MCF 10A (cell line): ENCODE measurements around the gene HLA-DPB1. TPM values are rescaled to one million over a fixed set of nuclear protein-coding genes. Genes with fewer than 3 reads are reported as not detected.

Source experiments
- BruUV-seq: library from RNA; stranded (reverse); fragments of 400-500 nt; replicated peaks from 2 replicates; lab custom pipeline; 2021; lab: Mats Ljungman, UMichigan
- CTCF ChIA-PET: fragments of 300-600 bp; sonication (Branson Sonifier 250); formaldehyde crosslinking; extraction: SDS; loops from one replicate; lab custom pipeline; 2021; ENCODE audit warnings: antibody characterized with exemption, inconsistent platforms; lab: Yijun Ruan, JAX
- POLR2A ChIA-PET: fragments of 300-600, 350-650 bp; sonication (Branson Sonifier 250); formaldehyde crosslinking; extraction: SDS; loops from one replicate; lab custom pipeline; 2020; ENCODE audit warnings: antibody characterized with exemption, inconsistent platforms; lab: Yijun Ruan, JAX
- DNase-seq: peaks from one replicate; pipeline ENCODE4 v3.0.0-alpha.2; 2018; ENCODE audit not compliant: unreplicated experiment
- H3K27ac Mint-ChIP-seq: one replicate; pipeline ENCODE4 v1.8.0; 2022; ENCODE audit warnings: mild to moderate bottlenecking, low read depth, mixed read lengths; ENCODE audit not compliant: unreplicated experiment
- H3K27me3 Mint-ChIP-seq: one replicate; pipeline ENCODE4 v1.8.0; 2022; ENCODE audit warnings: mixed read lengths; ENCODE audit not compliant: insufficient read depth, unreplicated experiment
- H3K36me3 Mint-ChIP-seq: one replicate; pipeline ENCODE4 v1.8.0; 2022; ENCODE audit warnings: mild to moderate bottlenecking, moderate library complexity, mixed read lengths; ENCODE audit not compliant: insufficient read depth, unreplicated experiment
- H3K4me1 Mint-ChIP-seq: one replicate; pipeline ENCODE4 v1.8.0; 2022; ENCODE audit warnings: mixed read lengths; ENCODE audit not compliant: insufficient read depth, unreplicated experiment
- H3K4me3 Mint-ChIP-seq: one replicate; pipeline ENCODE4 v1.8.0; 2022; ENCODE audit warnings: mild to moderate bottlenecking, moderate library complexity, mixed read lengths; ENCODE audit not compliant: unreplicated experiment
- H3K9me3 Mint-ChIP-seq: one replicate; pipeline ENCODE4 v1.8.0; 2022; ENCODE audit warnings: mixed read lengths; ENCODE audit not compliant: unreplicated experiment
- intact Hi-C: fragments of 100-400 bp; cut with micrococcal nuclease; formaldehyde crosslinking; loops from 2 replicates; pipeline ENCODE4 v1.14.1; 2022
- total RNA-seq: library from RNA; stranded (reverse); gene quantifications from 2 replicates; pipeline ENCODE4 v1.2.3, GENCODE V29; 2022
- TF ChIP-seq, protein P1 (sequence below): fragments of 200-600 bp; IDR thresholded peaks from one replicate; pipeline ENCODE4 v1.8.0; 2022; ENCODE audit warnings: antibody characterized with exemption, mild to moderate bottlenecking; ENCODE audit not compliant: unreplicated experiment

HLA-DPB1 gene
- total RNA-seq, 1 experiment from 2014 or later, result not detected

DNA sequence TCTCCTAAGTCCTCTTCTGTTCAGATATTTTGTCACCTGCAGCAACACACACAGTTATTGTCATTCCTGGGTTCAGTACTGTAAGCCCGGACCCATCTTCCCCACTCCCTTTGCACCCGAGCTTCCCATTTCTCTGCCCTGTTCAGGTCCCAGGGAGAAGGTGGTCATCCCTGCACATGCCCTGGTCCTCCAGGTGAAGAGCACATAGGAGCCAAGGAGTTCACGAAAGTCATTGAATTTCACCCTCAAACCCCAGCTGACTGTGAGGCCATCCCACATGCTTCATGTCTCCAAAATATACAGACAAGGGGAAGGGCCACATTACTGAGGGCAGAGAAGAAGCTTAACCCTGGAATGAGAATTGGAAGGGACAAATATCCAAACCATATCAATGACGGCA is 10.5 kb upstream of the HLA-DPB1 start:
- intact Hi-C loops, result no loop called here
- Mint-ChIP-seq H3K36me3 (no peaks in the 10 kb centered on the region), H3K9me3 (peaks cover 10% of the 10 kb centered on the region), H3K4me3 (no peak overlapping the region), H3K27ac (no peak overlapping the region), H3K27me3 (peaks cover 77% of the 10 kb centered on the region), H3K4me1 (no peaks in the 10 kb centered on the region)
- POLR2A ChIA-PET, result no interaction called here
- CTCF ChIA-PET, result interaction anchor here (0.6 kb wide), 1 partner anchor 88 kb away, joined by 3 read pairs; no protein-coding TSS in a partner anchor
- TF ChIP-seq, protein P1, sequence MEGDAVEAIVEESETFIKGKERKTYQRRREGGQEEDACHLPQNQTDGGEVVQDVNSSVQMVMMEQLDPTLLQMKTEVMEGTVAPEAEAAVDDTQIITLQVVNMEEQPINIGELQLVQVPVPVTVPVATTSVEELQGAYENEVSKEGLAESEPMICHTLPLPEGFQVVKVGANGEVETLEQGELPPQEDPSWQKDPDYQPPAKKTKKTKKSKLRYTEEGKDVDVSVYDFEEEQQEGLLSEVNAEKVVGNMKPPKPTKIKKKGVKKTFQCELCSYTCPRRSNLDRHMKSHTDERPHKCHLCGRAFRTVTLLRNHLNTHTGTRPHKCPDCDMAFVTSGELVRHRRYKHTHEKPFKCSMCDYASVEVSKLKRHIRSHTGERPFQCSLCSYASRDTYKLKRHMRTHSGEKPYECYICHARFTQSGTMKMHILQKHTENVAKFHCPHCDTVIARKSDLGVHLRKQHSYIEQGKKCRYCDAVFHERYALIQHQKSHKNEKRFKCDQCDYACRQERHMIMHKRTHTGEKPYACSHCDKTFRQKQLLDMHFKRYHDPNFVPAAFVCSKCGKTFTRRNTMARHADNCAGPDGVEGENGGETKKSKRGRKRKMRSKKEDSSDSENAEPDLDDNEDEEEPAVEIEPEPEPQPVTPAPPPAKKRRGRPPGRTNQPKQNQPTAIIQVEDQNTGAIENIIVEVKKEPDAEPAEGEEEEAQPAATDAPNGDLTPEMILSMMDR, result no peak
- BruUV-seq, result no TSS peak
- no peak for DNase-seq

DNA sequence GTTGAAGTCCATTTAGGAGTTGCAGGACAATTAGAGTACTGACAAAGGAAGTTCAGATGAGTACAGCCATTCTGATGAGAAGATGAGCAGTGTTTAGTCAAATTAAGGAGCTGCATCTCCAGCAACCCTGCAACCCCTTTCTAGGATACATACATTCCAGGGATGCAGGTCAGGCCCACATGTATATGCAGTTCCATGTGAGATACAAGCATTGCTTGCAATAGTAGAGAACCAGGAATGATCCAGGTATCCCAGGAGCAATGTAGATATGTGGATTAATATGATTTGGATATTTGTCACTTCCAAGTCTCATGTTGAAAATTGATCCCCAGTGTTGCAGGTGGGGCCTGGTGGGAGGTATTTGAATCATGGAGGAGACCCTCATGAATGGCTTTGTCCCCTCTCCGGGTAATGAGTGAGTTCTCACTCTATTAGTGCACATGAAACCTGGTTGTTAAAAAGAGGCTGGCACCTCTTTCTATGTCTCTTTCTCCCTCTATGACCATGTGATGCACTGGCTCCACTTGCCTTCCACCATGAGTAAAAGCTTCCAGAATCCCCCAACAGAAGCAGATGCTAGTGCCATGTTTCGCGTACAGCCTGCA is 8.8 kb upstream of the HLA-DPB1 start:
- no peak overlapping the region for H3K27ac Mint-ChIP-seq
- no TSS peak for BruUV-seq
- ChIA-PET POLR2A (no interaction called here), CTCF (no interaction called here)
- H3K9me3 Mint-ChIP-seq, result peaks cover 10% of the 10 kb centered on the region
- intact Hi-C loops, result no loop called here
- no peak for DNase-seq
- no peak overlapping the region for H3K4me3 Mint-ChIP-seq
- H3K27me3 Mint-ChIP-seq, result peaks cover 94% of the 10 kb centered on the region
- H3K4me1 Mint-ChIP-seq, result no peaks in the 10 kb centered on the region
- no peaks in the 10 kb centered on the region for H3K36me3 Mint-ChIP-seq
- TF ChIP-seq, protein P1, result no peak

- no TSS peak for BruUV-seq
- no peak overlapping the region for H3K4me3 Mint-ChIP-seq
- H3K27ac Mint-ChIP-seq, result no peak overlapping the region
- intact Hi-C loops, result no loop called here
- H3K27me3 Mint-ChIP-seq, result peaks cover 99% of the 10 kb centered on the region
- DNase-seq, result no peak
- POLR2A ChIA-PET, result no interaction called here
- CTCF ChIA-PET, result interaction anchor here (0.7 kb wide), 1 partner anchor 11 kb away, joined by 3 read pairs; no protein-coding TSS in a partner anchor
- TF ChIP-seq, protein P1, result no peak
- H3K36me3 Mint-ChIP-seq, result no peaks in the 10 kb centered on the region
- no peaks in the 10 kb centered on the region for H3K4me1 Mint-ChIP-seq
- peaks cover 10% of the 10 kb centered on the region for H3K9me3 Mint-ChIP-seq
Observed at GRCh38 chr6:33069021-33069738, 6.6 kb upstream of the HLA-DPB1 start.

- DNase-seq, result no peak
- Mint-ChIP-seq H3K9me3 (peaks cover 10% of the 10 kb centered on the region), H3K27me3 (peaks cover 95% of the 10 kb centered on the region), H3K4me1 (no peaks in the 10 kb centered on the region), H3K36me3 (no peaks in the 10 kb centered on the region), H3K4me3 (no peak overlapping the region), H3K27ac (no peak overlapping the region)
- BruUV-seq, result no TSS peak
- TF ChIP-seq, protein P1, result no peak
- CTCF ChIA-PET, result no interaction called here
- intact Hi-C loops, result no loop called here
- POLR2A ChIA-PET, result interaction anchor here (0.6 kb wide), 1 partner anchor 12 kb away, joined by 5 read pairs; no protein-coding TSS in a partner anchor
Observed at GRCh38 chr6:33070909-33071308, 4.9 kb upstream of the HLA-DPB1 start.
